ENCODE data around the gene CEP152.

CEP152 gene

GRCh38 chr15:48775546-48775945 lies 35.3 kb downstream of the CEP152 start:
- DNase-seq (ENCODE audit: low read depth), result no peak

- DNase-seq (ENCODE audit: low read depth), result no peak
These were observed 36.4 kb downstream of the CEP152 start for GRCh38 chr15:48774484-48774883.

- DNase-seq (ENCODE audit: low read depth), result no peak
These were observed 44.7 kb downstream of the CEP152 start for GRCh38 chr15:48766196-48766595.

GRCh38 chr15:48765022-48765421 lies 45.8 kb downstream of the CEP152 start:
- no peak for DNase-seq (ENCODE audit: low read depth)

- DNase-seq (ENCODE audit: low read depth), result no peak
These were observed 49.3 kb downstream of the CEP152 start for GRCh38 chr15:48761393-48762158.

GRCh38 chr15:48759921-48760320 lies 50.9 kb downstream of the CEP152 start:
- DNase-seq (ENCODE audit: low read depth), result no peak

- DNase-seq (ENCODE audit: low read depth), result no peak
These were observed 53.2 kb downstream of the CEP152 start for GRCh38 chr15:48757661-48758060.

GRCh38 chr15:48754011-48754410 lies 56.9 kb downstream of the CEP152 start:
- peak; percentile 17 for DNase-seq (ENCODE audit: low read depth)

- DNase-seq (ENCODE audit: low read depth), result no peak
These were observed 59.3 kb downstream of the CEP152 start for GRCh38 chr15:48751595-48751994.

GRCh38 chr15:48748535-48748934 lies 62.3 kb downstream of the CEP152 start:
- DNase-seq (ENCODE audit: low read depth), result peak; percentile 7

- DNase-seq (ENCODE audit: low read depth), result no peak
These were observed 77.3 kb downstream of the CEP152 start for GRCh38 chr15:48733615-48734014.

GRCh38 chr15:48730506-48730905 lies 80.4 kb downstream of the CEP152 start:
- DNase-seq (ENCODE audit: low read depth), result no peak

- no peak for DNase-seq (ENCODE audit: low read depth)
These were observed 86.9 kb downstream of the CEP152 start for GRCh38 chr15:48723969-48724368.

GRCh38 chr15:48722764-48723661 lies 87.9 kb downstream of the CEP152 start:
- DNase-seq (ENCODE audit: low read depth), result peak; percentile 75

- no peak for DNase-seq (ENCODE audit: low read depth)
These were observed 89.6 kb downstream of the CEP152 start for GRCh38 chr15:48721061-48721810.

- DNase-seq (ENCODE audit: low read depth), result no peak
These were observed 90.2 kb downstream of the CEP152 start for GRCh38 chr15:48720646-48721045.

- no peak for DNase-seq (ENCODE audit: low read depth)
These were observed 91.2 kb downstream of the CEP152 start for GRCh38 chr15:48719668-48720067.

- no peak for DNase-seq (ENCODE audit: low read depth)
These were observed 92.2 kb downstream of the CEP152 start for GRCh38 chr15:48718646-48719045.

GRCh38 chr15:48717458-48717857 lies 93.4 kb downstream of the CEP152 start:
- DNase-seq (ENCODE audit: low read depth), result no peak

- DNase-seq (ENCODE audit: low read depth), result no peak
These were observed 98.3 kb downstream of the CEP152 start for GRCh38 chr15:48712546-48712945.

- no peak for DNase-seq (ENCODE audit: low read depth)
These were observed 99.8 kb downstream of the CEP152 start for GRCh38 chr15:48710952-48711495.

- DNase-seq (ENCODE audit: low read depth), result no peak
These were observed 102.2 kb downstream of the CEP152 start for GRCh38 chr15:48708641-48709040.

Measured in GM04504 (cell line).